GM12878 (cell line): ENCODE measurements around the gene TTC39B. TPM values are rescaled to one million over a fixed set of nuclear protein-coding genes. Genes with fewer than 3 reads are reported as not detected.
A peak's percentile ranks its signal among the peaks of the same experiment; 100 is the strongest.

ENCODE experiments used
- ATAC-seq: fragments of 200-7000 bp; cut with Tn5 transposase; 3 replicates; pipeline ENCODE4 v1.9.1; 2020; ENCODE audit warnings: mild to moderate bottlenecking, moderate library complexity
- BruUV-seq: library from RNA; stranded (reverse); fragments of 400-500 nt; replicated peaks from 2 replicates; lab custom pipeline; 2021; lab: Mats Ljungman, UMichigan
- CTCF ChIA-PET: fragments of 300-600 bp; sonication (Branson Sonifier 250); formaldehyde crosslinking; extraction: SDS; loops from one replicate; lab custom pipeline; 2021; ENCODE audit warnings: inconsistent platforms; lab: Yijun Ruan, JAX
- POLR2A ChIA-PET: fragments of 350-600 bp; formaldehyde crosslinking; extraction: SDS; loops from one replicate; lab custom pipeline; 2021; ENCODE audit warnings: inconsistent platforms; lab: Charles Lee
- RAD21 ChIA-PET: fragments of 300-600 bp; sonication (Branson Sonifier 250); formaldehyde crosslinking; loops from one replicate; lab custom pipeline; 2023; ENCODE audit warnings: antibody characterized with exemption; ENCODE audit not compliant: unreplicated experiment; lab: Charles Lee
- SMC1A ChIA-PET: fragments of 300-600 bp; sonication (Branson Sonifier 250); formaldehyde crosslinking; loops from one replicate; lab custom pipeline; 2023; ENCODE audit not compliant: unreplicated experiment, uncharacterized antibody; lab: Charles Lee
- DNase-seq: peaks from one replicate; pipeline ENCODE4 v3.0.0-alpha.2; 2011; ENCODE audit warnings: low read depth, low spot score
- FAIRE-seq: peaks from 3 replicates; lab custom pipeline; 2011; peaks lifted over from hg19 to GRCh38; lab: Jason Lieb, UNC
- H2AFZ ChIP-seq: 2 replicates; pipeline ENCODE4 v1.6.0; 2011; ENCODE audit warnings: low read depth, low read length, control low read depth; ENCODE audit not compliant: control insufficient read depth
- H3K27ac ChIP-seq: 2 replicates; pipeline ENCODE4 v1.5.1; 2011; ENCODE audit warnings: control low read depth; ENCODE audit not compliant: control insufficient read depth, insufficient read depth
- H3K27me3 ChIP-seq, 2 experiments: replicated peaks in 1 of 2; 2 replicates each; pipeline versions ENCODE4 v1.6.0 to v1.6.1; 2011; ENCODE audit warnings: low read length in 1 of 2; ENCODE audit not compliant: control insufficient read depth in 2 of 2, insufficient read depth in 2 of 2
- H3K36me3 ChIP-seq, 2 experiments: 2 replicates each; pipeline ENCODE4 v1.5.1; 2011; ENCODE audit warnings: low read length in 1 of 2; ENCODE audit not compliant: control insufficient read depth in 2 of 2, insufficient read depth in 2 of 2
- H3K4me1 ChIP-seq: 2 replicates; pipeline ENCODE4 v1.6.1; 2011; ENCODE audit warnings: mild to moderate bottlenecking, low read length, moderate library complexity, mixed read lengths; ENCODE audit not compliant: control insufficient read depth, insufficient read depth
- H3K4me2 ChIP-seq: 2 replicates; pipeline ENCODE4 v1.6.0; 2011; ENCODE audit warnings: control low read depth; ENCODE audit not compliant: control insufficient read depth, insufficient read depth
- H3K4me3 ChIP-seq: fragments of 200-600 bp; sonication (generic); 2 replicates; pipeline ENCODE4 v1.5.1; 2016
- H3K79me2 ChIP-seq: 2 replicates; pipeline ENCODE4 v1.6.0; 2011; ENCODE audit warnings: low read length; ENCODE audit not compliant: control insufficient read depth, insufficient read depth
- H3K9ac ChIP-seq: 2 replicates; pipeline ENCODE4 v1.8.0; 2011; ENCODE audit warnings: low read length, control low read depth, mixed read lengths; ENCODE audit not compliant: control insufficient read depth, insufficient read depth
- H3K9me3 ChIP-seq: replicated peaks from 3 replicates; pipeline ENCODE4 v1.5.1; 2011; ENCODE audit warnings: mild to moderate bottlenecking, low read length; ENCODE audit not compliant: control insufficient read depth, insufficient read depth
- H4K20me1 ChIP-seq: 2 replicates; pipeline ENCODE4 v1.6.0; 2011; ENCODE audit not compliant: control insufficient read depth, insufficient read depth
- NFXL1 ChIP-seq: fragments of 450-650 bp; IDR thresholded peaks from 2 replicates; pipeline ENCODE4 v1.6.1; 2017; ENCODE audit warnings: antibody characterized with exemption, mild to moderate bottlenecking, borderline replicate concordance
- NR2F1 ChIP-seq: fragments of 450-650 bp; conservative IDR thresholded peaks from 2 replicates; pipeline ENCODE4 v1.6.1; 2017; ENCODE audit warnings: mild to moderate bottlenecking
- PAX8 ChIP-seq: fragments of 450-650 bp; IDR thresholded peaks from 2 replicates; pipeline ENCODE4 v1.6.1; 2017; ENCODE audit warnings: mild to moderate bottlenecking, moderate library complexity
- RCOR1 ChIP-seq: conservative IDR thresholded peaks from 2 replicates; pipeline ENCODE4 v1.6.1; 2012; ENCODE audit warnings: low read depth, low read length, improper control_type of control experiment
- WRNIP1 ChIP-seq: IDR thresholded peaks from 2 replicates; pipeline ENCODE4 v1.6.1; 2011; ENCODE audit warnings: low read depth, low read length, improper control_type of control experiment, borderline replicate concordance
- ZNF622 ChIP-seq: fragments of 450-650 bp; IDR thresholded peaks from 2 replicates; pipeline ENCODE4 v1.6.1; 2017; ENCODE audit warnings: mild to moderate bottlenecking, inconsistent platforms
- WGBS: methylation state at CpG from one replicate; pipeline ENCODE4 v1.1.6; 2016; ENCODE audit warnings: low lambda C conversion rate; ENCODE audit not compliant: insufficient replicate concordance, insufficient coverage; ENCODE audit errors: missing lambda C conversion rate; 5-methylcytosine and 5-hydroxymethylcytosine counted together
- in situ Hi-C: fragments of 300-500 bp; cut with MboI; formaldehyde crosslinking; loops from 9 replicates; pipeline ENCODE4 v1.14.3; 2018; ENCODE audit warnings: mixed read lengths
- intact Hi-C: fragments of 100-400 bp; cut with micrococcal nuclease; formaldehyde crosslinking; loops from one replicate; pipeline ENCODE4 v1.14.2; 2022; ENCODE audit not compliant: unreplicated experiment
- polyA plus RNA-seq, 11 experiments: library from polyadenylated mRNA; depleted of rRNA in 4 of 11; unstranded in 6 of 11; stranded (reverse) in 5 of 11; fragments of >200 nt; fragmentation: Nextera tagmentation in 4 of 11; fragmentation: Illumina TruSeq in 1 of 11; extraction: Ambion mirVana in 4 of 11; extraction: Trizol in 1 of 11; gene quantifications; 1 replicate in 1 of 11; 2 replicates in 10 of 11; pipeline versions ENCODE4 v1.2.1 to v1.2.3, GENCODE V29; 2011 to 2016; ENCODE audit warnings: inconsistent platforms in 2 of 11, missing spikeins in 2 of 11, low read depth in 1 of 11
- total RNA-seq, 4 experiments: library from RNA; depleted of rRNA in 3 of 4; stranded (reverse); fragments of >200 nt in 3 of 4; fragmentation: Illumina TruSeq in 1 of 4; extraction: Trizol in 1 of 4; gene quantifications; 2 replicates each; pipeline versions ENCODE4 v1.2.1 to v1.2.3, GENCODE V29; 2013 to 2021
- TF ChIP-seq, protein P1 (sequence below): fragments of 450-650 bp; conservative IDR thresholded peaks from 2 replicates; pipeline ENCODE4 v1.6.1; 2017; ENCODE audit warnings: mild to moderate bottlenecking, moderate library complexity

TTC39B gene
- total and polyA plus RNA-seq, 10 of the 15 experiments (the other 5 are each of a cell fraction or from before 2014, with no cell fraction given): 0.68 to 2.5 (median 1.5) TPM

DNA sequence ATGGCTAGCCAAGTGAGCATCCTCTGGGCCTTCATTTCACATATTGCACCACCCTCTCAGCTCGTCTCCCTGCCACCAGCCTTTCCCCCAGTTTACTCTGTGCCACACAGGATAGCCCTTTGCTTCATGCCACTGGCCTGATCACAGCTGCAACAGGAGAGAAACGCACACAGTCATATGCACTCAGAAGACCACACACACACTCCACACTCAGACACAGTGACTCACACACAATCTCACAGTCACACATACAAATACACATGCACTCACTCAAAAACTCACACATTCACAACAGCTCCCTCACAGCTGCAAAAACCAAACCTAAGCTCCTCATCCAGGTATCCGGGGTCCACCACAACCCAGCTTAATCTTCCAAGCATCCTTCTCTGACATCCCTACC lies 38.7 kb downstream of the TTC39B start:
- no peak for FAIRE-seq
- ChIA-PET CTCF (interaction anchor here (0.6 to 1.2 kb wide), 3 partner anchors 9 to 165 kb away, joined by 3 to 7 read pairs (median 3); no protein-coding TSS in a partner anchor), RAD21 (no interaction called here), POLR2A (interaction anchor here (0.5 kb wide), 1 partner anchor 216 kb away, joined by 4 read pairs; no protein-coding TSS in a partner anchor), SMC1A (no interaction called here)
- no peaks in the 10 kb centered on the region for H3K36me3 ChIP-seq
- no peaks in the 10 kb centered on the region for H4K20me1 ChIP-seq
- H3K27ac ChIP-seq: no peak overlapping the region
- no peak for TF ChIP-seq ZNF622
- no peak for TF ChIP-seq RCOR1
- TF ChIP-seq NFXL1: no peak
- TF ChIP-seq, protein P1, sequence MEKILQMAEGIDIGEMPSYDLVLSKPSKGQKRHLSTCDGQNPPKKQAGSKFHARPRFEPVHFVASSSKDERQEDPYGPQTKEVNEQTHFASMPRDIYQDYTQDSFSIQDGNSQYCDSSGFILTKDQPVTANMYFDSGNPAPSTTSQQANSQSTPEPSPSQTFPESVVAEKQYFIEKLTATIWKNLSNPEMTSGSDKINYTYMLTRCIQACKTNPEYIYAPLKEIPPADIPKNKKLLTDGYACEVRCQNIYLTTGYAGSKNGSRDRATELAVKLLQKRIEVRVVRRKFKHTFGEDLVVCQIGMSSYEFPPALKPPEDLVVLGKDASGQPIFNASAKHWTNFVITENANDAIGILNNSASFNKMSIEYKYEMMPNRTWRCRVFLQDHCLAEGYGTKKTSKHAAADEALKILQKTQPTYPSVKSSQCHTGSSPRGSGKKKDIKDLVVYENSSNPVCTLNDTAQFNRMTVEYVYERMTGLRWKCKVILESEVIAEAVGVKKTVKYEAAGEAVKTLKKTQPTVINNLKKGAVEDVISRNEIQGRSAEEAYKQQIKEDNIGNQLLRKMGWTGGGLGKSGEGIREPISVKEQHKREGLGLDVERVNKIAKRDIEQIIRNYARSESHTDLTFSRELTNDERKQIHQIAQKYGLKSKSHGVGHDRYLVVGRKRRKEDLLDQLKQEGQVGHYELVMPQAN: no peak
- no peak for TF ChIP-seq WRNIP1
- no peak for TF ChIP-seq NR2F1
- no peak for TF ChIP-seq PAX8
- in situ Hi-C loops (no loop called here), intact Hi-C loops (no loop called here)
- no TSS peak for BruUV-seq
- H3K9me3 ChIP-seq: no peaks in the 10 kb centered on the region
- H3K79me2 ChIP-seq: no peaks in the 10 kb centered on the region
- DNase-seq: no peak
- H2AFZ ChIP-seq: no peak overlapping the region
- H3K4me1 ChIP-seq: no peaks in the 10 kb centered on the region
- no peaks in the 10 kb centered on the region for H3K27me3 ChIP-seq
- no peak overlapping the region for H3K4me3 ChIP-seq
- H3K4me2 ChIP-seq: no peak overlapping the region
- H3K9ac ChIP-seq: no peak overlapping the region
- 0 out of 3 replicates have a peak, but pooled peaks have one; percentile 22 for ATAC-seq
- 54% methylated on average over 3 of the region's 3 CpGs for WGBS
